GM12891 (cell line): Measurements from ENCODE around the gene ALOX15B.

Experiments used
- POLR2A ChIP-seq: IDR thresholded peaks from 2 replicates; pipeline ENCODE4 v1.6.1; 2011; ENCODE audit warnings: low read depth, low read length, control low read depth
- POLR2AphosphoS5 ChIP-seq: IDR thresholded peaks from 2 replicates; pipeline ENCODE4 v1.6.1; 2011; ENCODE audit warnings: low read depth, low read length, control low read depth
- TAF1 ChIP-seq: IDR thresholded peaks from 2 replicates; pipeline ENCODE4 v1.6.1; 2011; ENCODE audit warnings: low read depth, low read length, control low read depth

- TF ChIP-seq POLR2A (no peak), POLR2AphosphoS5 (no peak), TAF1 (no peak)
These were observed 41.4 kb downstream of the ALOX15B start for GRCh38 chr17:8080208-8080798.
